Gastrocnemius medialis (tissue), 4 donors: Measurements from ENCODE around the gene HDAC7. TPM values are rescaled to one million over a fixed set of nuclear protein-coding genes. Genes with fewer than 3 reads are reported as not detected.
A peak's percentile ranks its signal among the peaks of the same experiment; 100 is the strongest.

ENCODE experiments used
- ATAC-seq, 2 donors: fragments of 150-250 bp; one replicate each; pipeline ENCODE4 v1.9.1; 2016
- DNase-seq, 2 donors: peaks; one replicate each; pipeline ENCODE4 v3.0.0-alpha.2; 2019
- H3K27ac ChIP-seq, 4 donors: fragments of 200-600 bp; sonication (generic); 1 replicate in 1 of 4; 2 replicates in 3 of 4; pipeline ENCODE4 v1.5.1; 2016 to 2018; ENCODE audit warnings: mild to moderate bottlenecking in 2 of 4, moderate library complexity in 1 of 4
- H3K27me3 ChIP-seq, 3 donors: fragments of 200-600 bp; sonication (generic) in 2 of 3; 1 replicate in 1 of 3; 2 replicates in 2 of 3; pipeline versions ENCODE4 v1.5.1 to v1.6.0; 2016 to 2019; ENCODE audit warnings: mild to moderate bottlenecking in 1 of 3, moderate library complexity in 1 of 3
- H3K36me3 ChIP-seq, 2 donors: fragments of 200-600 bp; sonication (generic) in 1 of 2; one replicate each; pipeline ENCODE4 v1.5.1; 2017 to 2018
- H3K4me1 ChIP-seq, 2 donors: fragments of 200-600 bp; sonication (generic) in 1 of 2; one replicate each; pipeline ENCODE4 v1.5.1; 2016 to 2017; ENCODE audit warnings: mild to moderate bottlenecking in 2 of 2
- H3K4me3 ChIP-seq, 4 donors: fragments of 200-600 bp; sonication (generic) in 3 of 4; 1 replicate in 1 of 4; 2 replicates in 3 of 4; pipeline ENCODE4 v1.5.1; 2016 to 2019; ENCODE audit warnings: mild to moderate bottlenecking in 2 of 4
- H3K9me3 ChIP-seq, 3 donors: fragments of 200-600 bp; sonication (generic) in 2 of 3; 1 replicate in 1 of 3; 2 replicates in 2 of 3; pipeline ENCODE4 v1.5.1; 2016 to 2019
- CTCF ChIP-seq, 5 experiments: fragments of 450-650 bp in 3 of 5; fragments of 200-600 bp in 2 of 5; sonication (generic) in 2 of 5; IDR thresholded peaks in 4 of 5; conservative IDR thresholded peaks in 1 of 5; 1 replicate in 4 of 5; 2 replicates in 1 of 5; pipeline ENCODE4 v1.5.1; 2016 to 2019; ENCODE audit warnings: antibody characterized with exemption in 5 of 5, mild to moderate bottlenecking in 3 of 5, moderate library complexity in 3 of 5
- POLR2A ChIP-seq, 2 donors: fragments of 450-650 bp; IDR thresholded peaks; one replicate each; pipeline ENCODE4 v1.6.1; 2017; ENCODE audit warnings: antibody characterized with exemption in 2 of 2, mild to moderate bottlenecking in 2 of 2, moderate library complexity in 2 of 2
- in situ Hi-C, 4 donors: fragments of 200-750 bp; cut with MboI; loops; one replicate each; pipeline versions ENCODE4 v1.15.0 to v1.8.0; 2017; ENCODE audit warnings: low sequenced_read_pairs in 4 of 4
- intact Hi-C: fragments of 100-400 bp; cut with DNase I; formaldehyde crosslinking; loops from one replicate; pipeline ENCODE4 v1.15.1; 2023; ENCODE audit warnings: low total_unique reads
- total RNA-seq, 4 donors: library from RNA; depleted of rRNA; stranded (reverse); fragments of >200 nt; gene quantifications; one replicate each; pipeline versions ENCODE4 v1.1.0 to v1.2.3, GENCODE V29; 2016

HDAC7 gene
- total RNA-seq, 4 donors from 2014 or later: 12.2 to 27.1 (median 17.0) TPM

GRCh38 chr12:47752121-47752520, 67.6 kb downstream of the HDAC7 start:
- H3K27ac ChIP-seq: peak overlapping the region; percentile 75 to 90 (median 78)
- no peak for DNase-seq
- H3K4me1 ChIP-seq: peaks cover 33 to 42% of the 10 kb centered on the region in 2 donors
- in situ Hi-C loops: no loop called here
- no peaks in the 10 kb centered on the region for H3K27me3 ChIP-seq
- no peaks in the 10 kb centered on the region for H3K36me3 ChIP-seq
- H3K9me3 ChIP-seq: no peaks in the 10 kb centered on the region
- intact Hi-C loops: no loop called here
- TF ChIP-seq CTCF (IDR thresholded peaks at IDR 0.05 in 4 of 5, conservative IDR thresholded peaks at IDR 0.05 in 1 of 5): no peak
- TF ChIP-seq POLR2A (IDR thresholded peaks at IDR 0.05): no peak
- ATAC-seq: no peak
- no peak overlapping the region for H3K4me3 ChIP-seq

- Histone ChIP-seq H3K27ac (peak overlapping the region in 3 of 4 donors; percentile 18 to 82 (median 75)), H3K4me1 (peaks cover 33 to 42% of the 10 kb centered on the region in 2 donors), H3K36me3 (no peaks in the 10 kb centered on the region), H3K27me3 (no peaks in the 10 kb centered on the region), H3K4me3 (no peak overlapping the region), H3K9me3 (no peaks in the 10 kb centered on the region)
- DNase-seq (no peak), ATAC-seq (no peak)
- no peak for TF ChIP-seq POLR2A (IDR thresholded peaks at IDR 0.05)
- TF ChIP-seq CTCF (IDR thresholded peaks at IDR 0.05 in 4 of 5, conservative IDR thresholded peaks at IDR 0.05 in 1 of 5): no peak
- in situ Hi-C loops (no loop called here), intact Hi-C loops (no loop called here)
These were observed 68.1 kb downstream of the HDAC7 start for GRCh38 chr12:47751561-47751960.

- intact Hi-C loops: no loop called here
- peak overlapping the region in 3 of 4 donors; percentile 18 to 82 (median 75) for H3K27ac ChIP-seq
- H3K9me3 ChIP-seq: no peaks in the 10 kb centered on the region
- no peak overlapping the region for H3K4me3 ChIP-seq
- TF ChIP-seq CTCF (IDR thresholded peaks at IDR 0.05 in 4 of 5, conservative IDR thresholded peaks at IDR 0.05 in 1 of 5) (no peak), POLR2A (IDR thresholded peaks at IDR 0.05) (no peak)
- ATAC-seq (no peak), DNase-seq (no peak)
- H3K4me1 ChIP-seq: peaks cover 33 to 42% of the 10 kb centered on the region in 2 donors
- H3K36me3 ChIP-seq: no peaks in the 10 kb centered on the region
- in situ Hi-C loops: no loop called here
- no peaks in the 10 kb centered on the region for H3K27me3 ChIP-seq
These were observed 68.7 kb downstream of the HDAC7 start for GRCh38 chr12:47750916-47751470.

GRCh38 chr12:47750229-47750798, 69.4 kb downstream of the HDAC7 start:
- ATAC-seq (no peak), DNase-seq (no peak)
- TF ChIP-seq POLR2A (IDR thresholded peaks at IDR 0.05) (no peak), CTCF (IDR thresholded peaks at IDR 0.05 in 4 of 5, conservative IDR thresholded peaks at IDR 0.05 in 1 of 5) (no peak)
- Histone ChIP-seq H3K9me3 (no peaks in the 10 kb centered on the region), H3K4me1 (peaks cover 33 to 41% of the 10 kb centered on the region in 2 donors), H3K36me3 (no peaks in the 10 kb centered on the region), H3K27ac (peak overlapping the region in 1 of 4 donors; percentile 75), H3K4me3 (no peak overlapping the region), H3K27me3 (no peaks in the 10 kb centered on the region)
- in situ Hi-C loops (no loop called here), intact Hi-C loops (no loop called here)
